Activated naive CD8-positive, alpha-beta T cell treated with anti-CD3 and anti-CD28 coated beads, Interleukin-2, amount 10 ng/mL, durations not matched to agents 7 days and 5 days (primary cell): ENCODE results near the gene KIF25. TPM values are rescaled to one million over a fixed set of nuclear protein-coding genes. Genes with fewer than 3 reads are reported as not detected.

Experiments
- ATAC-seq: fragments of 150-1000 bp; cut with Tn5 transposase; one replicate; pipeline ENCODE4 v1.10.0; 2021; ENCODE audit warnings: low read depth, moderate library complexity
- POLR2A ChIA-PET: fragments of 350-600 bp; sonication (Branson Sonifier 250); formaldehyde crosslinking; loops from one replicate; lab custom pipeline; 2021; ENCODE audit warnings: antibody characterized with exemption; lab: Charles Lee
- DNase-seq: peaks from one replicate; pipeline ENCODE4 v3.0.0; 2021
- H3K27ac Mint-ChIP-seq: one replicate; pipeline ENCODE4 v1.8.0; 2022; ENCODE audit warnings: mild to moderate bottlenecking, mixed read lengths
- H3K27me3 Mint-ChIP-seq: one replicate; pipeline ENCODE4 v1.8.0; 2022; ENCODE audit warnings: mild to moderate bottlenecking, moderate library complexity, mixed read lengths
- H3K36me3 Mint-ChIP-seq: one replicate; pipeline ENCODE4 v1.8.0; 2021; ENCODE audit warnings: mild to moderate bottlenecking, mixed read lengths
- H3K4me1 Mint-ChIP-seq: one replicate; pipeline ENCODE4 v1.8.0; 2021; ENCODE audit warnings: mixed read lengths
- H3K4me3 Mint-ChIP-seq: one replicate; pipeline ENCODE4 v1.8.0; 2022; ENCODE audit warnings: mild to moderate bottlenecking, moderate library complexity, mixed read lengths
- H3K9me3 Mint-ChIP-seq: one replicate; pipeline ENCODE4 v1.8.0; 2021; ENCODE audit warnings: mixed read lengths
- total RNA-seq, 2 experiments: library from RNA; stranded (reverse); gene quantifications; one replicate each; pipeline ENCODE4 v1.2.3, GENCODE V29; 2021

Gene KIF25
- total RNA-seq, 2 experiments from 2014 or later: not detected

GRCh38 chr6:168090064-168090690 is 92.7 kb downstream of the KIF25 start:
- Mint-ChIP-seq H3K27ac (no peak overlapping the region), H3K9me3 (no peaks in the 10 kb centered on the region), H3K36me3 (no peaks in the 10 kb centered on the region), H3K4me1 (no peaks in the 10 kb centered on the region), H3K27me3 (no peaks in the 10 kb centered on the region), H3K4me3 (no peak overlapping the region)
- no peak for DNase-seq
- POLR2A ChIA-PET: no interaction called here
- no peak for ATAC-seq

GRCh38 chr6:168090706-168091105 is 93.2 kb downstream of the KIF25 start:
- ATAC-seq: no peak
- H3K4me3 Mint-ChIP-seq: no peak overlapping the region
- H3K27ac Mint-ChIP-seq: no peak overlapping the region
- H3K27me3 Mint-ChIP-seq: no peaks in the 10 kb centered on the region
- DNase-seq: no peak
- no peaks in the 10 kb centered on the region for H3K9me3 Mint-ChIP-seq
- POLR2A ChIA-PET: no interaction called here
- no peaks in the 10 kb centered on the region for H3K36me3 Mint-ChIP-seq
- H3K4me1 Mint-ChIP-seq: no peaks in the 10 kb centered on the region

- POLR2A ChIA-PET: no interaction called here
- no peaks in the 10 kb centered on the region for H3K27me3 Mint-ChIP-seq
- H3K36me3 Mint-ChIP-seq: no peaks in the 10 kb centered on the region
- no peak for ATAC-seq
- H3K4me1 Mint-ChIP-seq: no peaks in the 10 kb centered on the region
- H3K4me3 Mint-ChIP-seq: no peak overlapping the region
- H3K9me3 Mint-ChIP-seq: no peaks in the 10 kb centered on the region
- H3K27ac Mint-ChIP-seq: no peak overlapping the region
- DNase-seq: no peak
Observed at GRCh38 chr6:168091381-168092264, 94.2 kb downstream of the KIF25 start.

GRCh38 chr6:168092541-168092940 is 95.1 kb downstream of the KIF25 start:
- Mint-ChIP-seq H3K9me3 (no peaks in the 10 kb centered on the region), H3K4me3 (no peak overlapping the region), H3K27ac (no peak overlapping the region), H3K36me3 (no peaks in the 10 kb centered on the region), H3K4me1 (no peaks in the 10 kb centered on the region), H3K27me3 (no peaks in the 10 kb centered on the region)
- ATAC-seq (no peak), DNase-seq (no peak)
- POLR2A ChIA-PET: no interaction called here

- Mint-ChIP-seq H3K27me3 (no peaks in the 10 kb centered on the region), H3K27ac (no peak overlapping the region), H3K4me3 (no peak overlapping the region), H3K4me1 (no peaks in the 10 kb centered on the region), H3K36me3 (no peaks in the 10 kb centered on the region), H3K9me3 (no peaks in the 10 kb centered on the region)
- POLR2A ChIA-PET: no interaction called here
- ATAC-seq: no peak
- DNase-seq: no peak
Observed at GRCh38 chr6:168093071-168093505, 95.6 kb downstream of the KIF25 start.

GRCh38 chr6:168093634-168094033 is 96.2 kb downstream of the KIF25 start:
- Mint-ChIP-seq H3K27ac (no peak overlapping the region), H3K36me3 (no peaks in the 10 kb centered on the region), H3K9me3 (no peaks in the 10 kb centered on the region), H3K4me3 (no peak overlapping the region), H3K4me1 (no peaks in the 10 kb centered on the region), H3K27me3 (no peaks in the 10 kb centered on the region)
- ATAC-seq: no peak
- no peak for DNase-seq
- POLR2A ChIA-PET: no interaction called here

Other genes starting within 250 kb of the KIF25 start
- gene AFDN, start 170.8 kb upstream of the KIF25 start, total RNA-seq: 10 to 100 TPM; 29.9 to 37.7 TPM
- not detected for gene FRMD1, start 81.5 kb downstream of the KIF25 start, total RNA-seq